ENCODE results near the gene NCOA5. TPM values are rescaled to one million over a fixed set of nuclear protein-coding genes. Genes with fewer than 3 reads are reported as not detected.

NCOA5 gene
- total and polyA plus RNA-seq, 2 experiments from 2014 or later, result 14.3 to 20.4 TPM

DNA sequence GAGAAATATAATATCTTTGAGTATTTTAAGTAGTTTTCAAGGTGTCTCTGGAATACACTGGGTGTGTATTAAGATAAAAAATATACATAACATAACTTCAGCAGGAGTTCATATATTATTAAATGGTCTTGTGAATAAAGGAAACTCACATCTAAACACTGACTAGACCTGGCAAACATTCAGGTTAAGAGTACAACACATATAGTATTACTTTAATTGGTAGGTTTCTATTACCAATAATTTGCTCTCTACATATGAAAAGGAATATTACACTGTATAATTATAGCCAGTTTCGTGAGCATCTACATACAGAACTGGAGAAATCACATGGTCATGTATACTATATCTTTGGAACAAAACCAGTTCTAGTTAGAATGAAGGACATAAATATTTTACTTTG is 8.7 kb downstream of the NCOA5 start:
- no peak for TF ChIP-seq CTCF (IDR thresholded peaks at IDR 0.05; ENCODE audit: low read depth, low read length)
- DNase-seq (ENCODE audit: low read depth in 1 of 2, low spot score in 1 of 2), result no peak

GRCh38 chr20:46078954-46079353 is 10.8 kb downstream of the NCOA5 start:
- DNase-seq (ENCODE audit: low read depth in 1 of 2, low spot score in 1 of 2), result no peak
- H3K9me3 ChIP-seq (ENCODE audit: low read depth), result no peaks in the 10 kb centered on the region
- H3K4me1 ChIP-seq (ENCODE audit: low read depth), result peaks cover 34% of the 10 kb centered on the region
- no peak overlapping the region for H3K27ac ChIP-seq
- peaks cover 4% of the 10 kb centered on the region for H3K36me3 ChIP-seq
- no peak for TF ChIP-seq CTCF (IDR thresholded peaks at IDR 0.05; ENCODE audit: low read depth, low read length)
- no peaks in the 10 kb centered on the region for H3K27me3 ChIP-seq
- no peak overlapping the region for H3K4me3 ChIP-seq

More for the DNA sequence above, 8.7 kb downstream of the NCOA5 start:
- peaks cover 4% of the 10 kb centered on the region for H3K36me3 ChIP-seq
- peaks cover 33% of the 10 kb centered on the region for H3K4me1 ChIP-seq (ENCODE audit: low read depth)
- H3K4me3 ChIP-seq, result no peak overlapping the region
- no peaks in the 10 kb centered on the region for H3K27me3 ChIP-seq
- H3K27ac ChIP-seq, result no peak overlapping the region
- no peaks in the 10 kb centered on the region for H3K9me3 ChIP-seq (ENCODE audit: low read depth)

GRCh38 chr20:46077642-46078305 is 12.0 kb downstream of the NCOA5 start:
- no peak for DNase-seq (ENCODE audit: low read depth in 1 of 2, low spot score in 1 of 2)
- H3K4me1 ChIP-seq (ENCODE audit: low read depth), result peaks cover 24% of the 10 kb centered on the region
- TF ChIP-seq CTCF (IDR thresholded peaks at IDR 0.05; ENCODE audit: low read depth, low read length), result no peak
- H3K27me3 ChIP-seq, result no peaks in the 10 kb centered on the region
- no peaks in the 10 kb centered on the region for H3K9me3 ChIP-seq (ENCODE audit: low read depth)
- H3K4me3 ChIP-seq, result no peak overlapping the region
- H3K36me3 ChIP-seq, result peaks cover 4% of the 10 kb centered on the region
- no peak overlapping the region for H3K27ac ChIP-seq

DNA sequence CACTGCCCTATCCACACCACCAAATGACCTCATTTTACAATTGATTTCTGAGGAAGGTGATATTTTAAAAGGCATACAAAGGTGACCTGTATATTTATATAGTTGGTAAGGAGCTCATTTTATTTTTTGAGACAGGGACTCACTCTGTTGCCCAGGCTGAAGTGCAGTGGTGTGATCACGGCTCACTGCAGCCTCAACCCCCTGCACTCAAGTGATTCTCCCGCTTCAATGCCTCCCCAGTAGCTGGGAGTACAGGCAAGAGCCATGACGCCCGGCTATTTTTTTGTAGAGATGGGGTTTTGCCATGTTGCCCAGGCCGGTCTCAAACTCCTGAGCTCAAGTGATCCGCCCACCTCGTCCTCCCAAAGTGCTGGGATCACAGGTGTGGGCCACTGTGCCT is 13.0 kb downstream of the NCOA5 start:
- H3K9me3 ChIP-seq (ENCODE audit: low read depth), result no peaks in the 10 kb centered on the region
- H3K27me3 ChIP-seq, result no peaks in the 10 kb centered on the region
- no peak overlapping the region for H3K27ac ChIP-seq
- H3K4me3 ChIP-seq, result no peak overlapping the region
- H3K4me1 ChIP-seq (ENCODE audit: low read depth), result peaks cover 19% of the 10 kb centered on the region
- no peak for DNase-seq (ENCODE audit: low read depth in 1 of 2, low spot score in 1 of 2)
- H3K36me3 ChIP-seq, result peaks cover 4% of the 10 kb centered on the region
- TF ChIP-seq CTCF (IDR thresholded peaks at IDR 0.05; ENCODE audit: low read depth, low read length), result no peak

- Histone ChIP-seq H3K9me3 (ENCODE audit: low read depth) (no peaks in the 10 kb centered on the region), H3K27me3 (no peaks in the 10 kb centered on the region), H3K4me3 (no peak overlapping the region), H3K27ac (no peak overlapping the region), H3K4me1 (ENCODE audit: low read depth) (peaks cover 19% of the 10 kb centered on the region), H3K36me3 (peaks cover 16% of the 10 kb centered on the region)
- no peak for DNase-seq (ENCODE audit: low read depth in 1 of 2, low spot score in 1 of 2)
- TF ChIP-seq CTCF (IDR thresholded peaks at IDR 0.05; ENCODE audit: low read depth, low read length), result no peak
These were observed 15.8 kb downstream of the NCOA5 start for GRCh38 chr20:46074006-46074405.
